Measurements from ENCODE around the gene SRPK1.

The SRPK1 gene

DNA sequence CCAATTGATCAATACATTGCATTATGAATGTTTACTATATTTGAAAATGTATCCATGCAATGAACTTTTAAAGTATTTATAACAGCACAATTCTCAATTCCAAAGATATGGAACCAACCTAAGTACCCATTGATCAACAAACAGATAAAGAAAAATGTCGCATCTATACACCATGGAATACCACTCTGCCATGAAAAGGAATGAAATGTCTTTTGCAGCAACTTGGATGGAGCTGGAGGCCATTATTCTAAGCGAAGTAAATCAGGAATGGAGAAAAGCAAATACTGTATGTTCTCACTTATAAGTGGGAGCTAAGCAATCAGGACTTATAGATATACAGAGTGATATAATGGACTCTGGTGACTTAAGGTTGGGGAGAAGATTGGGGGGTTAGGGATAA is 22.9 kb downstream of the SRPK1 start:
- DNase-seq (ENCODE audit: low spot score), result no peak

DNA sequence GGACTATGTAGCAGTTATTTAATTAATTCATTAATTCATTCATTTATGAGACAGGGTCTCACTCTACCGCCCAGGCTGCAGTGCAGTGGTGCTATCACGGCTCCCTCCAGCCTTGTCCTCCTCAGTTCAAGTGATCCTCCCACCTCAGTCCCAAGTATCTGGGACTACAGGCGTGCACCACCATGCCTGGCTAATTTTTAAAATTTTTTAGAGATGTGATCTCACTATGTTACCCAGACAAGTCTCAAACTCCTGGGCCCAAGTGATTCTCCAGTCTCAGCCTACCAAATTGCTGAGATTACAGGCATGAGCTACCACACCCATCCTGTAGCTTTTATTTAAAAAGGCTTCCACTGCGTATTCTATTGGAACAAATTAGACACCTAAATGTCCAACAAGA is 23.4 kb downstream of the SRPK1 start:
- no peak for DNase-seq (ENCODE audit: low spot score)

DNA sequence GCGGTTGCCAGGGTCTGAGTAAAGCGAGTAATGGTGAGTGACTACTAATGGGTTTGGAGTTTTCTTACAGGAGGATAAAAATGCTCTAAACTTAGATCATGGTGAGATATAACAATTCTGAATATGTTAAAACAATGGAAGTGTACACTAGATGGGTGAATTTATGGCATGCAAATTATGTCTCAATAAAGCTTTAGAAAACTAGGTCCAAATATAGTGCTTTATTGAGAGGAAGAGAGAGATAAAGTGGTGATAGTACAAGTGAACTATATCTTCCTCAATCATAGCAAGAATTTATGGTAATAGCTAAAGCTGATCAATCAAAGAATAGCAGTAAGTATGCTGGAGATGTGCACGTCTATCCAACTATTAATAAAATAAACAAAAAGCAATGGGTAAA is 23.9 kb downstream of the SRPK1 start:
- DNase-seq (ENCODE audit: low spot score), result no peak

DNA sequence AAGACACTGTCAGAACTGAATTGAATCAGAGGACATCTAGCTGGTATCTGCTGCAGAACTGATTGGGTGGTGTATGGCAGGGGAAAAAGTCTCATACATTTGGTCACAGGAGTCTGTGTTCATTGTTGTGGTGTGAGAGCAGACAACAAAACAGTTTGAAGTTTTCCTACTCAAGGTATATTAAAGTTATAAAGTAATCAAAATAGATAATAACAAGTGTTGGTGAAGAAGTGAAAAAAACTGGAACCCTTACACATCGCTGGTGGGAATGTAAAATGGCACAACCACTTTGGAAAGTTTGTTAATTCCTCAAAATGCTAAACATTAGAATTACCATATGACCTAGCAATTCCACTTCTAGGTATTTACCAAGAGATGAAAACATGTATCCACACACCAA is 24.7 kb downstream of the SRPK1 start:
- DNase-seq (ENCODE audit: low spot score), result no peak

DNA sequence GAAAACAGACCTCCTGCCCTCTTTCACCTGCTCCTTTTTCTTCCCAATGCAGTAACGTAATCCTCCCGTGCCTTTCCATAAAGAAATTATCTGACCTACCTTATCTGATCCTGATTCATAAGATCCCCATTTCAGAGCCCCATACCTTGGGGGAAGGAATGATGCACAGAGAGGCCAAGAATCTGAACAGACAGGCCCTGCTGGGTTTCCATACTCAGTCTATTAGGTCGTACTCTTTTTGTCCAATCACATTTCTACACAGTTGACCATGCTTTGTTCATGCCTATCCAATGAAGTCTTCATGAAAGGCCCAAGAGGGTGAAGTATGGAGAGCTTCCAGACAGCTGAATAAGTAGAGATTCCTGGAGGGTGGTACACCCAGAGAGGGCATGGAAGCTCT is 25.3 kb downstream of the SRPK1 start:
- DNase-seq (ENCODE audit: low spot score), result no peak

DNA sequence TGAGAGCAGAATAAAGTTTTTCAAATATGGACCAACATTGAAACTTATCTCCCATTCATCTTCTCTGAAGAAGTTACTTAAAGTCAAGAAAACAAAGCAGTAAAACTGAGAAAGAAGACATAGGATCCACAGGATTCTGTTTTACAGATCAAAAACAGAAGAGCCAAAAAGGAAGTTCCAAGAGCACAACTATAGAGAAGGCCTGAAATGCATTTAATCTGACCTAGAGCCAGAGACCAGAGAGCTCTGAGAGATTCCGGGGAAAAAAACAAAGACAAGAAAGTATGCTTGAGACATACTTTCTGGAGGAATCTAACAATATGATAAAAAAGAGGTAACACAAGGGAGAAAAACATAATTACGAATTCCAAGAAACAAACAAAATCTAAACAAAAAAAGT is 26.1 kb downstream of the SRPK1 start:
- DNase-seq (ENCODE audit: low spot score), result no peak

GRCh38 chr6:35893246-35893645 is 27.7 kb downstream of the SRPK1 start:
- DNase-seq (ENCODE audit: low spot score), result no peak

GRCh38 chr6:35892482-35892881 is 28.4 kb downstream of the SRPK1 start:
- no peak for DNase-seq (ENCODE audit: low spot score)

- DNase-seq (ENCODE audit: low spot score), result no peak
These were observed 41.7 kb downstream of the SRPK1 start for GRCh38 chr6:35879151-35879550.

- no peak for DNase-seq (ENCODE audit: low spot score)
These were observed 44.0 kb downstream of the SRPK1 start for GRCh38 chr6:35876902-35877301.

DNA sequence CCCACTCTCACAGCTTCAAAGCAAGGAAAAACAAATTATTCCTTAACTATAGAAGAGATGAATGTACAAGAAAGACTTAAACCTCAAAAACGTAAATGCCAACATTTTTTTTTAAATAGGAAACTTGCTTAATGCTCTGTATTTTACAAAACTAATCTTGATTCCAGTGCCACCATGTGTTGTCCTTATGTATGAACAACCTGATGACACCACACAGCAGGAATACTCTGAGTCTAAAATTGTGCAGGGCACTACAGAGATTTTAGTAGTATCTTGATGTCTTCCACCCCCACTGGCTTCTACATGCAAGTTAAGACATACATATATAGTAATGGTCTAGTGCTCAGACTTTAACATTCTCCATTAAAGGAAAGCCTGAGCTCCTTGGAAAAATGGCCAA is 46.2 kb downstream of the SRPK1 start:
- DNase-seq (ENCODE audit: low spot score), result no peak

- DNase-seq (ENCODE audit: low spot score), result no peak
These were observed 61.5 kb downstream of the SRPK1 start for GRCh38 chr6:35859367-35859766.

- no peak for DNase-seq (ENCODE audit: low spot score)
These were observed 63.0 kb downstream of the SRPK1 start for GRCh38 chr6:35857853-35858252.

DNA sequence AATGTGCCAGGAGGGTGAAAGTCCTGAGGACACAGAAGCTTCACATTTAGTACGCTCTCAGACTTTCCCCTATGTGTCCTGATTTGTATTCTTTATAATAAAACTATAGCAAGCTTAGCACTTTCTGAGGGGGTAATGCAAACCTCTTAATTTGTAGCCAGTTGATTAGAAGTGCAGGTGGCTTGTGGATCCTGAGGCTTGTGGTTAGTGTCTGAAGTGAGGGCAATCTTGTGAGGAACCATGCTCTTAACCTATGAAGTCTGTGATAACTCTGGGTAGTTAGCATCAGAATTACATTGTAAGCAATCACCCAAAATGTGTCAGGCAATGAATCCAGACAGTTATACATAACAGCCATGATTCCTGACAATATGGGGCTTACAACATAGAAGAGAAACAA is 64.6 kb downstream of the SRPK1 start:
- no peak for DNase-seq (ENCODE audit: low spot score)

- no peak for DNase-seq (ENCODE audit: low spot score)
These were observed 67.9 kb downstream of the SRPK1 start for GRCh38 chr6:35852994-35853393.

DNA sequence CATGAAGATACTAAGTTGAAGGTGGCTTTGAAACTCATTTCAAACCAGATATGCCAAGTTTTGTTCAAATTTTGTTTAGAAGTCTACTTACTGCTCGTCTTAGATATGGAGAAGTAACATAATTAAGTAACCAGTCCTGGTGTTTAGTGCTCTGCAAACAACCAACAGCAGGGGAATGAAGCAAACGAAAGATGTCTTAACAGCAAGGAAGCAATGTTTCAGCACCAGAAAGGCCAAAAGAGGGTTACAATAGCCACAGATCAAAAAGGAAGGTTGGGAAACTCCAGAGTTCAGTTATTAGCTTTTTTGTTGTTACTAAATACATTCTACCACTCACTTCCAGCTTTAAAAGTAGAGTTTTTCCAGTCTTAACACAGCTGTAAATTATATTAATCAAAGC is 70.7 kb downstream of the SRPK1 start:
- no peak for DNase-seq (ENCODE audit: low spot score)

GRCh38 chr6:35844290-35844689 is 76.6 kb downstream of the SRPK1 start:
- DNase-seq (ENCODE audit: low spot score), result no peak

- no peak for DNase-seq (ENCODE audit: low spot score)
These were observed 78.5 kb downstream of the SRPK1 start for GRCh38 chr6:35842381-35842780.

- no peak for DNase-seq (ENCODE audit: low spot score)
These were observed 81.9 kb downstream of the SRPK1 start for GRCh38 chr6:35839019-35839418.

- no peak for DNase-seq (ENCODE audit: low spot score)
These were observed 87.4 kb downstream of the SRPK1 start for GRCh38 chr6:35833536-35833935.

DNA sequence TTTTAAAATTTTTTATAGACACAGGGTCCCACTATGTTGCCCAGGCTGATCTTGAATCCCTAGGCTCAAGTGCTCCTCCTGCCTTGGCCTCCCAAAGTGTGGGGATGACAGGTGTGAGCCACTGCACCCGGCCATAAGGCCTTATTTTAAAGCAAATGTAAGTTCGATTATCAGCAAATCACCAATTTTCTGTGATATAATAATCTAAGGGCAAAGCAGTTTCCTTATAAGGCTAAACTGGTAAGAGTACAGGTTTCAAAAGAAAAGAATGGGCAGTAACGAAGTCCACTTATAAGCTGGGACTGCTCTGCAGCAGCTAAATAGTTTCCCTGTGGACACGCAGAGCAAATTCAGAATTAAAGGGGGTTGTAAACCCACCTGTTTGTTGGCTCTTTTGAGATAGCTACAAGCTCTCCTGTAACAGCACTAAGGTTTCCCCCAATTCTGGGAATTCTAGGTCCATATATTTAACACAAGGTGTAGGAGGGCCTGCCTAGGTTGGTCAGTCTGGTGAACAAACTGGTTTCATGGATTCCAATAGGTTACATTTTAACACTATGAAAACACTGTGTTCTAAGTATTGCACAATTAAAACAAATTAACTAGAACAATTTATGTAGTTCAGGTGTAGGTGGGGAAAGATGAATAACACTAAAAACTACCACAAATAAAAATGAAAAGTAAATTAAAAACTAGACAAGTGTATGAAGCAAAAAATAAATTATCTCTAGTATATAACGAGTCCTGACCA is 89.5 kb downstream of the SRPK1 start:
- no peak for DNase-seq (ENCODE audit: low spot score)

GRCh38 chr6:35829306-35829705 is 91.6 kb downstream of the SRPK1 start:
- DNase-seq (ENCODE audit: low spot score), result no peak

DNA sequence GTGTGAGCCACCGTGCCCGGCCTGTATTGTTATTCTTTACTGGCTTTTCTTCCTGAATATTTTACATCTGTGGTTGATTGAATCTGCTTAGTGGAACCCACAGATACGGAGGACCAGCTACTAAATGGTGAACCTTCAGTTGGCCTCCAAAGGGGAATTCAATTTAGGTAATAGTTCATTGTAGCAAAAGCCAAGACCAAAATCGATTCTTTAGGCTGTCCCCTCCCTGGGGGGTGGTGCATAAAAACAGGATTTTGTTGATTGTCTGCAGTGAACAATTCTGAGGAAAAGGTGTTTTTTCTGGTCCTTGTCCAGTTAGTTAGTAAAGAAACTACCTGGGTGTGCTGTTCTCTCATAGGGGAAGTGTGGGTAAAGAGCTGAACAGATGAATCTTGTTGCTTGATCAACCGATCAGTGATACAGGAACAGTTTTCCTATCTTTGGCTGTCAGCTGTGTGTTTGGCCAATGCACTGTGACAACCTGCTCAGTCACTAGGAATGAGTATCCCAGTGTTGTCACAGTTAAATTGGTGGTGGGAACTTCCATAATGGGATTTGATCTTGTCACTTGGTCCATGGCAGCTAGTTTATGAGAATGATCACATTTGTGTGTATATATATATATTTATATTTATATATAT is 96.2 kb downstream of the SRPK1 start:
- DNase-seq (ENCODE audit: low spot score), result no peak

DNA sequence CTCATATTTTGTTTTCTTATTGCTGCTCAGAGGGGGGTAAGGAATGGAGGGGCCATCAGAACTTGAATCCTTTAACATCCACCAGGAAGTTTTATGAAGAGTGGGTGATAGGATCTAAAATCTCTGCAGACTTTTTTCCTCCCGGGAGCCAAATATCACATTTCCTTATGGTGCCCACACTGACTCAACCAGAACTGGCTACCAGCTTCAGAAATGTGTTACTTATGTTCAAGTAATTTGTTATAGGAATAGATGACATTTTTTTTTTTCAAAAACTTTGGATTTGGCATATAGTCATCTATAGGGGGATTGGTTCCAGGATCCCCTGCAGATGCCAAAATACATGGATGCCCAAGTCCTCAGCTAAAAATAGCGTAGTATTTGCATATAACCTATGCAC is 97.3 kb downstream of the SRPK1 start:
- no peak for DNase-seq (ENCODE audit: low spot score)
